HAP-1 (cell line): ENCODE results near the gene PALM.
"Not testable (repeated sequence)": the region's sequence is repeated elsewhere in the genome, so short reads cannot be mapped to it uniquely, and the experiment has no call there.

Source experiments
- DNase-seq, 2 experiments: peaks; one replicate each; pipeline ENCODE4 v3.0.0-alpha.2; 2016 to 2020; ENCODE audit warnings: low spot score in 2 of 2
- H3K27me3 ChIP-seq: fragments of 250-450 bp; sonication (Bioruptor Pico); 2 replicates; pipeline ENCODE4 v1.5.1; 2020; ENCODE audit warnings: low read depth, mild to moderate bottlenecking, moderate library complexity
- H3K36me3 ChIP-seq: fragments of 250-450 bp; sonication (Bioruptor Pico); replicated peaks from 2 replicates; pipeline ENCODE4 v1.5.1; 2020; ENCODE audit warnings: mild to moderate bottlenecking
- H3K4me1 ChIP-seq: fragments of 250-450 bp; sonication (Bioruptor Pico); 2 replicates; pipeline ENCODE4 v1.5.1; 2020; ENCODE audit warnings: mild to moderate bottlenecking
- H3K4me3 ChIP-seq: fragments of 250-450 bp; sonication (Bioruptor Pico); 2 replicates; pipeline ENCODE4 v1.5.1; 2020; ENCODE audit warnings: mild to moderate bottlenecking, moderate library complexity
- H3K9me3 ChIP-seq: fragments of 250-450 bp; sonication (Bioruptor Pico); 2 replicates; pipeline ENCODE4 v1.5.1; 2020; ENCODE audit warnings: mild to moderate bottlenecking, moderate library complexity
- in situ Hi-C: fragments of 300-500 bp; cut with MboI; formaldehyde crosslinking; loops from 3 replicates; pipeline ENCODE4 v1.14.3; 2020; ENCODE audit warnings: low sequenced_read_pairs, inconsistent platforms, mixed read lengths

Gene PALM

GRCh38 chr19:739998-740715, 31.4 kb downstream of the PALM start:
- Histone ChIP-seq H3K4me3 (no peak overlapping the region), H3K36me3 (no peaks in the 10 kb centered on the region; the same call in 1 of the 2 replicates), H3K9me3 (peaks cover 8% of the 10 kb centered on the region; the same call in 1 of the 2 replicates), H3K4me1 (no peaks in the 10 kb centered on the region), H3K27me3 (no peaks in the 10 kb centered on the region)
- no peak for DNase-seq
- in situ Hi-C loops = loop anchor here (25.0 kb wide), 1 partner anchor 153 kb away; the partner anchor contains the start of gene HCN2

GRCh38 chr19:740816-741505, 32.2 kb downstream of the PALM start:
- H3K4me3 ChIP-seq, H3K9me3 ChIP-seq, H3K36me3 ChIP-seq, H3K27me3 ChIP-seq, H3K4me1 ChIP-seq, DNase-seq: not testable (repeated sequence)
- in situ Hi-C loops = loop anchor here (25.0 kb wide), 1 partner anchor 154 kb away; the partner anchor contains the start of gene HCN2

- no peak overlapping the region for H3K4me3 ChIP-seq
- in situ Hi-C loops = loop anchor here (25.0 kb wide), 1 partner anchor 154 kb away; the partner anchor contains the start of gene HCN2
- peaks cover 10% of the 10 kb centered on the region; the same call in 1 of the 2 replicates for H3K9me3 ChIP-seq
- H3K27me3 ChIP-seq = no peaks in the 10 kb centered on the region
- no peaks in the 10 kb centered on the region; the same call in 1 of the 2 replicates for H3K36me3 ChIP-seq
- H3K4me1 ChIP-seq = no peaks in the 10 kb centered on the region
- DNase-seq = peak; percentile 36 to 68
Observed at GRCh38 chr19:741506-742131, 32.9 kb downstream of the PALM start.

- Histone ChIP-seq H3K9me3 (peaks cover 12% of the 10 kb centered on the region), H3K4me3 (no peak overlapping the region), H3K4me1 (no peaks in the 10 kb centered on the region), H3K36me3 (no peaks in the 10 kb centered on the region), H3K27me3 (no peaks in the 10 kb centered on the region)
- DNase-seq = no peak
- in situ Hi-C loops = loop anchor here (25.0 kb wide), 1 partner anchor 155 kb away; the partner anchor contains the start of gene HCN2
Observed at GRCh38 chr19:742540-743075, 33.9 kb downstream of the PALM start.

- H3K4me3 ChIP-seq = no peak overlapping the region
- H3K9me3 ChIP-seq = peaks cover 16% of the 10 kb centered on the region
- no peaks in the 10 kb centered on the region for H3K27me3 ChIP-seq
- no peaks in the 10 kb centered on the region for H3K36me3 ChIP-seq
- no peak for DNase-seq
- in situ Hi-C loops = loop anchor here (25.0 kb wide), 1 partner anchor 156 kb away; the partner anchor contains the start of gene HCN2
- no peaks in the 10 kb centered on the region for H3K4me1 ChIP-seq
Observed at GRCh38 chr19:743168-743687, 34.5 kb downstream of the PALM start.

- not testable (repeated sequence) for H3K4me3 ChIP-seq, H3K36me3 ChIP-seq, H3K27me3 ChIP-seq, H3K4me1 ChIP-seq, DNase-seq
- in situ Hi-C loops = loop anchor here (25.0 kb wide), 1 partner anchor 158 kb away; the partner anchor contains the start of gene HCN2
- H3K9me3 ChIP-seq = peaks cover 16% of the 10 kb centered on the region
Observed at GRCh38 chr19:745138-745537, 36.4 kb downstream of the PALM start.

GRCh38 chr19:746208-746819, 37.6 kb downstream of the PALM start:
- H3K4me1 ChIP-seq = no peaks in the 10 kb centered on the region
- in situ Hi-C loops = loop anchor here (25.0 kb wide), 1 partner anchor 159 kb away; the partner anchor contains the start of gene HCN2
- H3K9me3 ChIP-seq = peaks cover 16% of the 10 kb centered on the region
- no peaks in the 10 kb centered on the region for H3K27me3 ChIP-seq
- no peaks in the 10 kb centered on the region for H3K36me3 ChIP-seq
- DNase-seq = no peak
- H3K4me3 ChIP-seq = no peak overlapping the region

- H3K36me3 ChIP-seq = no peaks in the 10 kb centered on the region
- H3K4me1 ChIP-seq = no peaks in the 10 kb centered on the region
- in situ Hi-C loops = loop anchor here (25.0 kb wide), 1 partner anchor 160 kb away; the partner anchor contains the start of gene HCN2
- no peak for DNase-seq
- no peak overlapping the region for H3K4me3 ChIP-seq
- H3K27me3 ChIP-seq = no peaks in the 10 kb centered on the region
- H3K9me3 ChIP-seq = peaks cover 16% of the 10 kb centered on the region
Observed at GRCh38 chr19:746956-747355, 38.2 kb downstream of the PALM start.

- no peak for DNase-seq
- Histone ChIP-seq H3K4me1 (no peaks in the 10 kb centered on the region), H3K27me3 (no peaks in the 10 kb centered on the region), H3K9me3 (peaks cover 16% of the 10 kb centered on the region), H3K4me3 (no peak overlapping the region), H3K36me3 (no peaks in the 10 kb centered on the region)
- in situ Hi-C loops = loop anchor here (25.0 kb wide), 1 partner anchor 160 kb away; the partner anchor contains the start of gene HCN2
Observed at GRCh38 chr19:747432-748273, 38.9 kb downstream of the PALM start.

GRCh38 chr19:748274-748598, 39.5 kb downstream of the PALM start:
- in situ Hi-C loops = loop anchor here (25.0 kb wide), 1 partner anchor 161 kb away; the partner anchor contains the start of gene HCN2
- Histone ChIP-seq H3K4me1 (no peaks in the 10 kb centered on the region), H3K9me3 (peaks cover 16% of the 10 kb centered on the region), H3K36me3 (no peaks in the 10 kb centered on the region), H3K4me3 (no peak overlapping the region), H3K27me3 (no peaks in the 10 kb centered on the region)
- no peak for DNase-seq

- H3K9me3 ChIP-seq = peaks cover 11% of the 10 kb centered on the region
- in situ Hi-C loops = loop anchor here (25.0 kb wide), 1 partner anchor 163 kb away; the partner anchor contains the start of gene HCN2
- no peaks in the 10 kb centered on the region for H3K36me3 ChIP-seq
- H3K27me3 ChIP-seq = no peaks in the 10 kb centered on the region
- no peak for DNase-seq
- H3K4me1 ChIP-seq = no peaks in the 10 kb centered on the region
- no peak overlapping the region for H3K4me3 ChIP-seq
Observed at GRCh38 chr19:749811-750210, 41.1 kb downstream of the PALM start.
